ENCODE data around the gene UGT1A10. TPM values are rescaled to one million over a fixed set of nuclear protein-coding genes. Genes with fewer than 3 reads are reported as not detected.
"Not testable (repeated sequence)": the region's sequence is repeated elsewhere in the genome, so short reads cannot be mapped to it uniquely, and the experiment has no call there.

UGT1A10 gene
- total RNA-seq, 2 experiments from 2014 or later = not detected

DNA sequence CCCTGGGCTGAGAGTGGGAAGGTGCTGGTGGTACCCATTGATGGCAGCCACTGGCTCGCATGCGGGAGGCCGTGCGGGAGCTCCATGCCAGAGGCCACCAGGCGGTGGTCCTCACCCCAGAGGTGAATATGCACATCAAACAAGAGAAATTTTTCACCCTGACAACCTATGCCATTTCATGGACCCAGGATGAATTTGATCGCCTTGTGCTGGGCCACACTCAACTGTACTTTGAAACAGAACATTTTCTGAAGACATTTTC lies 111.0 kb downstream of the UGT1A10 start:
- H3K4me1 Mint-ChIP-seq (ENCODE audit: low read depth) = no peaks in the 10 kb centered on the region
- H3K36me3 Mint-ChIP-seq (ENCODE audit: low read depth) = no peaks in the 10 kb centered on the region
- TF ChIP-seq, protein P1, sequence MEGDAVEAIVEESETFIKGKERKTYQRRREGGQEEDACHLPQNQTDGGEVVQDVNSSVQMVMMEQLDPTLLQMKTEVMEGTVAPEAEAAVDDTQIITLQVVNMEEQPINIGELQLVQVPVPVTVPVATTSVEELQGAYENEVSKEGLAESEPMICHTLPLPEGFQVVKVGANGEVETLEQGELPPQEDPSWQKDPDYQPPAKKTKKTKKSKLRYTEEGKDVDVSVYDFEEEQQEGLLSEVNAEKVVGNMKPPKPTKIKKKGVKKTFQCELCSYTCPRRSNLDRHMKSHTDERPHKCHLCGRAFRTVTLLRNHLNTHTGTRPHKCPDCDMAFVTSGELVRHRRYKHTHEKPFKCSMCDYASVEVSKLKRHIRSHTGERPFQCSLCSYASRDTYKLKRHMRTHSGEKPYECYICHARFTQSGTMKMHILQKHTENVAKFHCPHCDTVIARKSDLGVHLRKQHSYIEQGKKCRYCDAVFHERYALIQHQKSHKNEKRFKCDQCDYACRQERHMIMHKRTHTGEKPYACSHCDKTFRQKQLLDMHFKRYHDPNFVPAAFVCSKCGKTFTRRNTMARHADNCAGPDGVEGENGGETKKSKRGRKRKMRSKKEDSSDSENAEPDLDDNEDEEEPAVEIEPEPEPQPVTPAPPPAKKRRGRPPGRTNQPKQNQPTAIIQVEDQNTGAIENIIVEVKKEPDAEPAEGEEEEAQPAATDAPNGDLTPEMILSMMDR (IDR thresholded peaks at IDR 0.05) = no peak
- intact Hi-C loops (cut with micrococcal nuclease) = no loop called here
- DNase-seq = no peak
- CTCF ChIA-PET = no interaction called here
- H3K27me3 Mint-ChIP-seq = peaks cover 14% of the 10 kb centered on the region
- no peak overlapping the region for H3K27ac Mint-ChIP-seq
- POLR2A ChIA-PET = interaction anchor here (0.6 kb wide), 1 partner anchor 204 kb away, joined by 3 read pairs; no protein-coding TSS in a partner anchor
- H3K4me3 Mint-ChIP-seq = no peak overlapping the region
- H3K9me3 Mint-ChIP-seq = peaks cover 11% of the 10 kb centered on the region
- no peak for ATAC-seq

DNA sequence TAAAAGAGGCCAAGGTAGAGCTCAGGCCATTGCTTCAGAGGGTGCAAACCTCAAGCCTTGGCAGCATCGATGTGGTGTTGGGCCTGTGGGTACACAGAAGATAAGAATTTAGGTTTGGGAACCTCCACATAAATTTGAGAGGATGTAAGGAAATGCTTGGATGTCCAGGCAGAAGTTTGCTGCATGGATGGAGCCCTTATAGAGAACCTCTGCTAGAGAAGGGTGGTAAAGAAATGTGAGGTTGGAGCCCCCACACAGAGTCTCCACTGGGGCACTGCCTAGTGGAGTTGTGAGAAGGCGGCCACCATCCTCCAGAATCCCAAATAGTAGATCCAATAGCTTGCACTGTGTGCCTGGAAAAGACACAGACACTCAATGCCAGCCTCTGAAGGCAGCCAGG lies 114.4 kb downstream of the UGT1A10 start:
- Mint-ChIP-seq H3K27me3 (peaks cover 14% of the 10 kb centered on the region), H3K9me3 (peaks cover 11% of the 10 kb centered on the region)
- intact Hi-C loops (cut with micrococcal nuclease); H3K4me1 Mint-ChIP-seq (ENCODE audit: low read depth); H3K4me3 Mint-ChIP-seq; H3K27ac Mint-ChIP-seq; POLR2A ChIA-PET; ATAC-seq; DNase-seq; CTCF ChIA-PET; H3K36me3 Mint-ChIP-seq (ENCODE audit: low read depth): not testable (repeated sequence)

DNA sequence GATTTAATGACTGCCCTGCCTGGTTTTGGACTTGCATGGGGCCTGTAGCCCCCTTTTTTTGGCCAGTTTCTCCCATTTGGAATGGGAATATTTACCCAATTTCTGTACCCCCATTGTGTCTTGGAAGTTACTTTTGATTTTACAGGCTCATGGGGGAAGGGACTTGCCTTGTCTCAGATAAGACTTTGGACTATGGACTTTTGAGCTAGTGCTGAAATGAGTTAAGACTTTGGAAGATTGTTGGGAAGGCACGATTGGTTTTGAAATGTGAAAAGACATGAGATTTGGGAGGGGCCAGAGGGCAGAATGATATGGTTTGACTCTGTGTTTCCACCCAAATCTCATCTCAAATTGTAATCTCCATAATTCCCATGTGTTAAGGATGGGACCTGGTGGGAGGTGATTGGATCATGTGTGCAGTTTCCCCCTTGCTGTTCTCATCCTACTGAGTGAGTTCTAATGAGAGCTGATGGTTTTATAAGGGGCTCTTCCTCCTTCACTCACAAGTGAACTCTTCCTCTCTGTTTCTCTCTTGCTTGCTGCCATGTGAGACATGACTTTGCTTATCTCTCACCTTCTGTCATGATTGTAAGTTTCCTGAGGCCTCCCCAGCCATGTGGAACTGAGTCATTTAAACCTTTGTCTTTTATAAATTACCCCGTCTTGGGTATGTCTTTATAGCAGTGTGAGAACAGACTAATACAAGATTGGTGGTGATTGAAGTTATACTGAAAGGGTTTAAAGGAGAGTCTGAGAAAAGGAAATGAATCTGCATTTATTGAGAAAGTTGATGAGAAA lies 115.2 kb downstream of the UGT1A10 start:
- intact Hi-C loops (cut with micrococcal nuclease); H3K27ac Mint-ChIP-seq; CTCF ChIA-PET; DNase-seq; ATAC-seq; H3K4me3 Mint-ChIP-seq; H3K4me1 Mint-ChIP-seq (ENCODE audit: low read depth); H3K36me3 Mint-ChIP-seq (ENCODE audit: low read depth); POLR2A ChIA-PET: not testable (repeated sequence)
- H3K27me3 Mint-ChIP-seq = peaks cover 14% of the 10 kb centered on the region
- peaks cover 11% of the 10 kb centered on the region for H3K9me3 Mint-ChIP-seq

DNA sequence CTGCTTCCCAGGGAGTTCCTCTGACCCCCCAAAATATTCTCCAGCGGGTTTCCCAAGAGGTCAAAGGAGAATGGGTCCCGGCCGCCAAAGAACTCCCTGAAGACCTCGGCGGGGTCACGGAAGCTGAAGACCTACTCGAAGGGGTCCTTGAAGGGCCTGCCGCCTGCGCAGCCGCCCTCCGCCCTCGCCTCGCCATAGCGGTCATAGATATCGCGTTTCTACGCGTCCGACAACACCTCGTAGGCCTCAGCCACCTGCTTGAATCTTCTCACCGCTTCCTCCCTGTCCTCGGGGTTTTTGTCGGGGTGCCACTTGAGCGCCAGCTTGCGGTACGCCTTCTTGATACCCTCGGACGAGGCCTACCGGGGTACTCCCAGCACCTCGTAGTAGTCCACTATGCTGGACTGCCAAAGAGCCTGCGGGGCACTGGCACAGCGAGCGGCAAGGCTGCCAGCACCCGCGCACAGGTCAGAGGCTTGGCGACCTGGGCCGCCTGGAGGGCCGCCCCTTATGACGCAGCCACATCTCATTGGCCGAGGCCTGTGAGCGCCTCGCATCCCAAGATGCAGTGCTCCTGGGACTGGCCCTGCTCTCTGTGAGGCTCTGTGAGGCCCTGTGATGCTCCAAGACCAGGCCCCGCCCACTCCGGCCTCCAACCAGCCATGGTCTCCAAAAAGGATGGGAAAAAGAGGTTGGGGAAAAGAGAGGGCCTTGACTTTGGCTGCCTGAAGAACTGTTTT lies 118.8 kb downstream of the UGT1A10 start:
- H3K9me3 Mint-ChIP-seq = peaks cover 8% of the 10 kb centered on the region
- H3K4me3 Mint-ChIP-seq = no peak overlapping the region
- TF ChIP-seq, protein P1 (IDR thresholded peaks at IDR 0.05) = no peak
- CTCF ChIA-PET = no interaction called here
- no peaks in the 10 kb centered on the region for H3K36me3 Mint-ChIP-seq (ENCODE audit: low read depth)
- H3K27ac Mint-ChIP-seq = no peak overlapping the region
- intact Hi-C loops (cut with micrococcal nuclease) = no loop called here
- H3K27me3 Mint-ChIP-seq = peaks cover 1% of the 10 kb centered on the region
- DNase-seq = no peak
- POLR2A ChIA-PET = no interaction called here
- ATAC-seq = no peak
- no peaks in the 10 kb centered on the region for H3K4me1 Mint-ChIP-seq (ENCODE audit: low read depth)

DNA sequence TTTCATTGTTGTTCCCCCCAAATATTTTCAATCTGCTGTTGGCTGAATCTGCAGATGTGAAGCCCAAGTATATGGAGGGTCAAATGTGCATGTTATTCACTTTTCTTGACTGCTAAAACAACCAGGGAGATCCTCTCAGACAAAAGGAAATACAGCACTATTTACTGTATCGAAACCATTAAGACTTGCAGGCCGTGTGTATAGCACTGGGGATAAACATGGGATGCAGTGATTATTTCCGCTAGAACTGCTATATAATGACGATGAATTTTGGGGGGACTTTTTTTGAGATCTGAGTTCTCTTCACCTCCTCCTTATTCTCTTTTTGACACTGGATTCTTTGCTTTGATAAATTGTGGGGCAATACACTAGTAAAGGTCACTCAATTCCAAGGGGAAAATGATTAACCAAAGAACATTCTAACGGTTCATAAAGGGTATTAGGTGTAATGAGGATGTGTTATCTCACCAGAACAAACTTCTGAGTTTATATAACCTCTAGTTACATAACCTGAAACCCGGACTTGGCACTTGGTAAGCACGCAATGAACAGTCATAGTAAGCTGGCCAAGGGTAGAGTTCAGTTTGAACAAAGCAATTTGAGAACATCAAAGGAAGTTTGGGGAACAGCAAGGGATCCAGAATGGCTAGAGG lies 120.3 kb downstream of the UGT1A10 start:
- Mint-ChIP-seq H3K4me3 (no peak overlapping the region), H3K27ac (no peak overlapping the region), H3K9me3 (no peaks in the 10 kb centered on the region), H3K36me3 (ENCODE audit: low read depth) (no peaks in the 10 kb centered on the region), H3K27me3 (peaks cover 1% of the 10 kb centered on the region), H3K4me1 (ENCODE audit: low read depth) (no peaks in the 10 kb centered on the region)
- no peak for ATAC-seq
- intact Hi-C loops (cut with micrococcal nuclease) = no loop called here
- POLR2A ChIA-PET = no interaction called here
- TF ChIP-seq, protein P1 (IDR thresholded peaks at IDR 0.05) = no peak
- CTCF ChIA-PET = no interaction called here
- no peak for DNase-seq

DNA sequence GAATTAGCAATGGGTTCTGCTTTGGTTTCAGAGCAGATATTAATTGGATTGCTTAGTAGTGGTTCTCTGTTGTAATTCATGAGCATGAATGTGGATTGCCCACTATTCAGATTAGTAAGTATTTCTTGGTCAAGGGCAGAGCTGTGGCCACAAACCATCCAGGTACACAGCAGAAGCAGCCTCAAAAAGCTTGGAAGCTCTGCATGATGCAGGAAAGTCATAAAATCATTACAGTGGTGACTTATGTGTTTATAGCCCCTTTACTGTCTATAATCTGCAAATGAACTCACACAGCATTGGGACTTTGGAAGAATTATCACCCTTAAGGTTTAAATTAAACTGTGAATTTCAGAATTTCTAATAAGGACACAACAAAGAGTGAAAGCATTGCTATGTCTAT lies 121.9 kb downstream of the UGT1A10 start:
- CTCF ChIA-PET = no interaction called here
- intact Hi-C loops (cut with micrococcal nuclease) = no loop called here
- POLR2A ChIA-PET = no interaction called here
- no peak overlapping the region for H3K4me3 Mint-ChIP-seq
- DNase-seq (no peak), ATAC-seq (no peak)
- no peak overlapping the region for H3K27ac Mint-ChIP-seq
- H3K9me3 Mint-ChIP-seq = no peaks in the 10 kb centered on the region
- no peaks in the 10 kb centered on the region for H3K36me3 Mint-ChIP-seq (ENCODE audit: low read depth)
- H3K27me3 Mint-ChIP-seq = no peaks in the 10 kb centered on the region
- H3K4me1 Mint-ChIP-seq (ENCODE audit: low read depth) = no peaks in the 10 kb centered on the region
- TF ChIP-seq, protein P1 (IDR thresholded peaks at IDR 0.05) = no peak

Measured in activated CD8-positive, alpha-beta T cell treated with anti-CD3 and anti-CD28 coated beads for 36 hours (primary cell).